Activated CD8-positive, alpha-beta memory T cell treated with anti-CD3 and anti-CD28 coated beads, Interleukin-2, amount 50 U/mL, for 1 hour (primary cell): Measurements from ENCODE around the gene RAI1.

Experiments used
- DNase-seq: peaks from one replicate; pipeline ENCODE4 v3.0.0-alpha.2; 2020; ENCODE audit errors: extremely low read depth

RAI1 gene

GRCh38 chr17:17845046-17845775, 164.0 kb downstream of the RAI1 start:
- no peak for DNase-seq

- no peak for DNase-seq
Measured at GRCh38 chr17:17846003-17846402, 164.7 kb downstream of the RAI1 start.

DNA sequence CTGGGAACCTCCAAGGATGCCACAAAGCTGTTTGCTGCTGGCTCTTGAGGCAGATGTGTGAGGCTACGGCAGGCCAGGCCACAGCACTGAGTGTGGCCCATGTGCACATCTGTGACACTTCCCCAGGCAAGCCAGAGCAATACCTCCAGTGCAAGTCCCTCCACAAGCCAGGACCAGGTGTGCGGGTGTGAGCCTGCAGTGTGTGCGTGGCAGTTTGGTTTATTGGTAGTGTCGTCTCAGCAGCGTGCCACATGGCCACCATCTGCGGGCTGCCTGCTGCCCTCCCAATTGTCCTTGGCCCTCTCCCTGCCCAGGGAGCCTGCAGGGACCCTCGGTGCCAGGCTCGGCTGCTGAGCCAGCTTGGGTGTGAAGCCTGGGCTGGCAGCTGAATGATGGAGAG, 165.4 kb downstream of the RAI1 start:
- DNase-seq: no peak

- no peak for DNase-seq
Measured at GRCh38 chr17:17847118-17847689, 165.9 kb downstream of the RAI1 start.

DNA sequence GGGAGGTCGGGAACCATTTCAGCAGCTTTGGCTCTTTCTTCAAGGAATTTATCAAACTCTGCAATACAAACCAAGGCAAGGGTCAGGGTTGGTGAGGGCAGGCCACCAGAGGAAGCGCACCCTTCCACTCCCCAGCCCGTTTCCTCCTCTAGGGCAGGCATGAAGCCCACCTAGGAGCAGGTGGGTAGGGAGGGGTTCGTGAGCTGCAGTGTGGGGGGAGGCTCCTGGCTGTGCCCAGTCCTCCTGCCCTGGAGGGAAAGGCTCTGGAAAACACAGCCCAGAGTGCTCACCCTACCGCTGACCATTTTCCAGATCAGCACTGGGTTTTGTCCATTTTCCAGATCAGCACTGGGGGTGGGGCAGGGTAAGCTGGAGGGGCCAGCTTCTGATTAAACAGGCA, 166.5 kb downstream of the RAI1 start:
- no peak for DNase-seq

GRCh38 chr17:17848311-17849082, 167.2 kb downstream of the RAI1 start:
- no peak for DNase-seq

DNA sequence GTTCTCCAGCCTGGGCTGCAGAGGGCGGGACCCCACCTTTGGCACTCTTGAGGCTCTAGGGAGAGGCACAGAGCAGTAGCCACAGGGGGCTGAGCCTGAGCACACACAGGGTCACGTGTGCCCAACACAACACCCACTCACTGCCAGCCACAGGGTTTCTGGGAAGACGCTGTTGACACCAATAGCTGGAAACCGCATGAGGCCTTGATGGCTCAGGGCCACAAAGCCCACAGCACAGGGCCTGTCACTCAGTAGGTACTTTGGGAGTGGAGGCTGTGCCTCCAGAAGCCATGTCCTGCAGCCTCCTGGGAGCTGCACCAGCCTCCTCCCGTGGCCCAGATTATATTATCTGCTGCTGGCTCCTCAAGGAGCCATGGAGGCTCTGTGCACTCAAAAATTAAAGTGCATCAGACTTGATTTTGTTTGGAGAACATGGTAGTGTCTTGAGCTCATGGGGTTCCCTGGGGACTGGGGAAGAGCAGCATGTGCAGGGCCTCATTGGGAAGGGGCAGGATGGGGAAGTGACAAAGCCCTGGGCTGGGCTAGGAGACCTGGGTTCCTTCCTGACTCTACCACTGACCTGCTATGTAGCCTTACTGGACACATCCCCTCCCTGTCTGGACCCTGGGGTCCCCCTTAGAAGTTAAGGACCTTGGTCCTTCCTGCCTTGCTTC, 168.0 kb downstream of the RAI1 start:
- peak; percentile 57 for DNase-seq

DNA sequence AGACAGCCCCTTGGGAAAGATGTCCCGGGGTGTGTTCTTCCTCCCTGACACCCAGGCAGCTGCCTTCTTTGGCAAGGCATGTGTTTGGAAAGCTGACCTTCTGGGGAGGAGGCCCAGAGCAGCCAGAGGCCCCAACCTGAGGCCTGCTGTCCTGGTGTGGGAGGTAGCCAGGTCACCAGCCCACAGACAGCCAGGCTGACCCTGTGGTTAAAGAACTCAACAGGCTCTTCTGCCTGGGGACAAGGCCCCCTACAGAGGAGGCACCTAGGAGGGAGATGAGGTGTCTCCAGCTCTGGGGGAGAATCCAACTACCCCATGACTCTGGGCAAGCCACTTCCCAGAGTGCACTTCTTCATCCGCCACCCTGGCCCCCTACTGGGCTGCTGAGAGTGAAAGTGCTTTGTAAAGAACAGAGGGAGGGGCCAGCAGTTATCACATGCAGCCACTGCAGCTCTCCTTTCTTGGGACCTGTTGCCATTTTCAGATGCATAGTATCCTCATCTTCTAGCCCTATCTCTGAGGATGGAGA, 168.7 kb downstream of the RAI1 start:
- no peak for DNase-seq

DNA sequence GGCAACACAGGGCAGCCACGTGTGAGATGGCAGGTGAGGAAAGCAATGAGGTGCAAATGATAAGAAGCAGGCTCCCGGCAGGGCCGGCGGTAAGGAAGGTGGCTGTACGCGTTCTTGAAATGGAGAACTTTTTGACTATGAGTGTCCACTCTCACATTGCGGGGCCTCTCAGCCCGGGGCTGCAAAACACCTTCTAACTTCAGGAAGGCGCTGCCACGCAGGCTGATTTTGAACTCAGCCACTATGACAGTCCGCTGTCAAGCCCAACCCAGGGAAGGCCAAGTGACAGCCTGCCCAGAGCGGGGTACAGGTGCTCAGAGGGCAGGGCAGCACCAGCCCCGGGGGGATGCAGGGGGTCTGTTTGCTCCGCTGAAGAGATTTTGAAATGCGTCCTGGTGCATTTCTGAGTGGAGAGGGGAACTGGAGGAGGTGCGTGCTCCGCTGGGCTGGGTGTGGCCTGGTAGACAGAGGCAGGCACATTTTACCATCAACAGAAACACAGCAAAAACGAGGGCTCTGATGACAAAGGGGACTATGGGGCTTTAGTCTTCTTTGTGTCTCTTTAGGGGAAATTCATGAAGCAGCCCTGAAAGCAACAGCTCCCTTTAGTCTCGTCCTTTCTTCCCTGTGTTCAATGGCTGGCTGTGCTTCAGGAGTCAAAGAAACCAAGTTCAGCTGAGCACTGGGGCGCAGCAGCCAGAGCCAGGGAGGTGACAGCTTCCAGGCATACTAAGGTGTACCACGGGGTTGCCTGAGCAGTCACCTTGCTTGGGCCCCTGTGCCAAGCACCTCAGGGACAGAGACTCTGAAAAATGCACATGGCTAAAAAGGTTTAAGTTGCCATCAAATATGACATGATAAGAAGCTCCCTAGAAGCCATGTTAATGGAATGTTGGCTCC, 170.1 kb downstream of the RAI1 start:
- DNase-seq: no peak

GRCh38 chr17:17852930-17853329, 171.7 kb downstream of the RAI1 start:
- DNase-seq: no peak

DNA sequence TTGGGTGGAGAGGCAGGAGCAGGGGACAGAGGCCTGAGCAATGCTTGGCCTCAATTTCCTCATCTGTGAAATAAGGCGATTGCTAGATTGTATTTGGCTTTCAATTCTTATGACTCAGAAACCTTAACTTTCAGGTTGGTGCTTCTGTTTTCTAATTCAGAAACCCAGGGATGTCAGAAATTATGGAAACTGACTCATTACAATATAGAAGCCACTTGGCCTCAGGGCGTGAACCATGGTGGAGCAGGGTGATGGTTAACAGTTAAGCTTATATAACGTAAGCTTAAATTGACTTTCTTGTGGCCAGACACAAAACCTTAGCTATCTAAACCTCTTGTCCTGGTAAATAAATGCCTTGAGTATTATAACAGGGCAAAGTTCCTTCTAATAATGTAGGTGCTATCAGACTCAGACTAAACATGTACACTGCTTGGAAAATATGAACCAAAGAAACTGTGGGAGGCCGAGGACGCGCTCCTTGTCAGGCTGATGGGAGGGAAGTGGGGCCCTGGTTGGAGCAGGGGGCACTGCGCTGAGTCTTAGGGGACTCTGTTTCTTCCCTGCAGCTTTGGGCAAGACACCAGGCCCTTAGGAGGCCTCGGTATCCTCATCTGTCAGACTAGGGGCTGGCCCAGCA, 172.7 kb downstream of the RAI1 start:
- no peak for DNase-seq

DNA sequence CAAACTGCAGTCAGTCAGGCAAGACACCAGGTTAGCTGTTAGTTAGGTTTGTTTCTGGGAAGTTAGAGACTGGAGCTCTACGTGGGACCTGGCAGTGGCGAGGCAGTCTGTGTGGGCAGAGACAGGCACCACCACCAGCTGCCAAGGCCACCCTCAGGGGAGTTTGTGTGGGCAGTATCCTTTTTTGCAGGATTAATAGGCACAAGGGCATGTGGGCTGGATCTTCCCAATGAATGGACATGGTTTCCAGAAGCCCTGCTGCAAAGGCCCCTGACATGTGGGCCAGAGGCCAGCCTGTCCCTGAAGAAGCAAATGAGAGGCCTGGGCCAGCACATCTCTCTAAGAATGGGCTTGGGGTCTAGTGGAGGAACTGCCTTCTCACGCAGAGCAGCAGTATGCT, 174.7 kb downstream of the RAI1 start:
- DNase-seq: no peak

DNA sequence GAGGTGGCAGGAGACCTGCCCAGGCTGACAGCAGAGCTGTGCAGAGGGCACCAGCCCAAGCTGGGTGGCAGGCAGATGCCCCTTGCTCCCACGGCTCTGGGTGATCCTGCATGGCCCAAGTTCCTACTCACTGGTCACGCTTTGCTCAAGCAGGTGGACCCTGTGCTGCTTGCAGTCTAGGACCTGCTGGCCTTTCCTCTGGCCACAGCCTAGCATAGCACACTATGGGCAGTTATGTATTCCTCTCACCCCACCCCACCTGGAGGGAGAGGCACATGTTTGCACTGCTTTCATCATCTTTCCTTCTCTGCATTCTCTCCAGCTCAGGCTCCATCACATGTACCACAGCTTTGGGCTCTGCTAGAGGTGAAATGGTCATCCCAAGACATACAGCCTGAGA, 175.1 kb downstream of the RAI1 start:
- DNase-seq: no peak

GRCh38 chr17:17857496-17857895, 176.2 kb downstream of the RAI1 start:
- no peak for DNase-seq

DNA sequence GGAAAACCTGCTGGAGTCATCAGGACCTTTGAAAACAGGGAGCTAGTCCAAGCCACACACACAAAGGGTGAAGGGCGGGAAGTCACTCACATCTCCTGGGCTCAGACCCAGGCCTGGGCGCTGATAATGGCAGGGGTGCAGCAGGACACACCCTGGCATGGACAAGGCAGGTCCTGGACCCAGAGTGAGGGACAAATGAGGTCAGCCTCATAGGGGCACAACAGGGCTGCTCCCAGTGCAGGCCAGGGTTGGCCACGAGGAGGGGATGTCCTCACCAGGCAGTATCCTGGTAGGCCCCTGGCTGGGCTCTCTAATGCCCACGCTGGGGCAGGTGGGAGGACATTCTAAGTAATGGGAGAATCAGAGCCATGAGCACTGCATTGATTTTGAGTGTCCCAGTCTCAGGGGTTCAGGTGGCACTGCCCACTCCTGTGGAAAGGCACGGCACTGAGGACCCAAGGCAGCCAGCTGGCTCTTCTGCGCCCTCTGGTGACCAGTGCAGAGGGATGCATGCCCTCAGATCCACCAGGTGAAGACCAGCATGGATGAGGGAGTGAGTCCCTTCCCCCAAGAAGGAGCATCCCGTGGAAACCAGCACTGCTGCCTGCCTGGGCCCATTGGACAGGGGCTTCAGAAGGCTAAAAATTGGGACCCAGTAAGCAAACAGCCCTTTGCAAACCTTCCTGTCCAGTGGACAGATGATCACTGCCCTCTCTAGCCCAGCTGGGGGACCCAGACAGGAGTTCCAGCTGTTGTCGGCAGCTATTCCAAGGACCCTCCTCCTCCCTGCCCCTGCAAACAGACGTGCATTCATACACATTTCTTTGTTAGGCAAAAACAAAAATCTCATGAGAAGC, 178.9 kb downstream of the RAI1 start:
- no peak for DNase-seq

DNA sequence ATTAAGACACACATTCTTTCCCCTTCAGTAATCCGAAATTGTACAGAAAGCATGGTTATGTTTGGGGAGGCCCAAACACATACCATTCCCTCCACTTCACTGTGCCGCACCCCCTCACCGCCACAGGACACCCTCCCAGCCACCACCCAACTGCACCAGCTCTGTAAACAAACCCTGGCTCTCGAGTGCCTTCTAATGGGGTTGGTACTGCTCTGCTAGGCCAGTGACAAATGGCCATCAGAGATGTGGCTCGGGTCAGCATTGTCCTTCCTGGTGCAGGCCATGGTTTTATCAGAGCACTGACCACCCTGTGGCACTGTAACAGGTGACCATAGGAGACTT, 179.5 kb downstream of the RAI1 start:
- DNase-seq: no peak
